LNCAP (cell line): ENCODE data around the gene EHD1.

Experiments used
- TF ChIP-seq, protein P1 (sequence below): fragments of 450-650 bp; IDR thresholded peaks from 2 replicates; pipeline ENCODE4 v1.5.1; 2017; ENCODE audit warnings: mild to moderate bottlenecking

The EHD1 gene

GRCh38 chr11:64856382-64857227, 21.8 kb downstream of the EHD1 start:
- TF ChIP-seq, protein P1, sequence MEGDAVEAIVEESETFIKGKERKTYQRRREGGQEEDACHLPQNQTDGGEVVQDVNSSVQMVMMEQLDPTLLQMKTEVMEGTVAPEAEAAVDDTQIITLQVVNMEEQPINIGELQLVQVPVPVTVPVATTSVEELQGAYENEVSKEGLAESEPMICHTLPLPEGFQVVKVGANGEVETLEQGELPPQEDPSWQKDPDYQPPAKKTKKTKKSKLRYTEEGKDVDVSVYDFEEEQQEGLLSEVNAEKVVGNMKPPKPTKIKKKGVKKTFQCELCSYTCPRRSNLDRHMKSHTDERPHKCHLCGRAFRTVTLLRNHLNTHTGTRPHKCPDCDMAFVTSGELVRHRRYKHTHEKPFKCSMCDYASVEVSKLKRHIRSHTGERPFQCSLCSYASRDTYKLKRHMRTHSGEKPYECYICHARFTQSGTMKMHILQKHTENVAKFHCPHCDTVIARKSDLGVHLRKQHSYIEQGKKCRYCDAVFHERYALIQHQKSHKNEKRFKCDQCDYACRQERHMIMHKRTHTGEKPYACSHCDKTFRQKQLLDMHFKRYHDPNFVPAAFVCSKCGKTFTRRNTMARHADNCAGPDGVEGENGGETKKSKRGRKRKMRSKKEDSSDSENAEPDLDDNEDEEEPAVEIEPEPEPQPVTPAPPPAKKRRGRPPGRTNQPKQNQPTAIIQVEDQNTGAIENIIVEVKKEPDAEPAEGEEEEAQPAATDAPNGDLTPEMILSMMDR: no peak

GRCh38 chr11:64855596-64856304, 22.7 kb downstream of the EHD1 start:
- TF ChIP-seq, protein P1: no peak

- TF ChIP-seq, protein P1: no peak
Measured at GRCh38 chr11:64854534-64855502, 23.6 kb downstream of the EHD1 start.

GRCh38 chr11:64854157-64854533, 24.3 kb downstream of the EHD1 start:
- TF ChIP-seq, protein P1: no peak

- TF ChIP-seq, protein P1: no peak
Measured at GRCh38 chr11:64853709-64854108, 24.7 kb downstream of the EHD1 start.

DNA sequence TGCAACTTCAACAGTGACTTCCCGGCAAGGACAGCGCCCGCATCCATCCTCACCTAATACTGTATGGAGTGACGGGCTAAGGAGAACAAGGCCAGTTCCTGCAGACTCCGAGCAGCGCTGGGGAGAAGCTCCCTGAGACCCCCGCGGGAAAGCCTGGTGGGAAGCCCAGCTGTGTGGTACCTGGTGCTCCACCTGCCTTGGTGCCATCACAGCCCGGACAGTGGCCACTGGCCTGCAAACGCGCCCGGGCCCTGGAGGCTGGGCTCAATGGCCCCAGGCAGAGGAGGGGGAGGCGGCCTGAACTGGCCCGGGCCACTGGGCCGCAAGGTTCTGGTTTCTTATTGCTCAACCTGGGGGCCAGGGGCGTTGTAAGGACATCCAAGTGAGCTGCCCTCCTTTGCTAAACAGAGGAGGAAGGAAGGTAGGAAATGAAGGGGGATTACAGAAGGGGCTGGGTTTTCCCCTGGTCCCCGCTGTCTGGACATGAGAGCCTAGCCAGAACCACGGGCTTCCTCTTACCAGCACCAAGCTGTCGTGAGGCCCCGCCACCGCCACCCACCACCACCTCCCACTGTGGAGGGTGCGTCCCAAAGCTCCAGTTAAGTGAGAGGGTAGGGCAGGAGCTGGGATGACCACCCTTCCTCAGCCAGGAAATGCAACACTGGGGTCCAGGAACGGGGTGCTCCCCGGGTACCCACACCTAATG, 25.5 kb downstream of the EHD1 start:
- TF ChIP-seq, protein P1: no peak
